ENCODE results near the gene MCOLN1.

- TF ChIP-seq USF2 (IDR thresholded peaks at IDR 0.05; ENCODE audit: low read depth, low read length) (no peak), NFE2L2 (IDR thresholded peaks at IDR 0.05; ENCODE audit: low read depth, low read length) (no peak), CTCF (conservative IDR thresholded peaks at IDR 0.05; ENCODE audit: low read depth, low read length) (no peak), MXI1 (IDR thresholded peaks at IDR 0.05; ENCODE audit: borderline replicate concordance, low read depth, low read length) (no peak), RFX5 (IDR thresholded peaks at IDR 0.05; ENCODE audit: low read depth, low read length) (no peak), POLR2A (IDR thresholded peaks at IDR 0.05; ENCODE audit: low read depth, low read length) (no peak), ELK1 (IDR thresholded peaks at IDR 0.05; ENCODE audit: borderline replicate concordance, low read depth, low read length) (no peak), MAFK (IDR thresholded peaks at IDR 0.05; ENCODE audit: low read depth, low read length) (no peak), MAZ (IDR thresholded peaks at IDR 0.05; ENCODE audit: borderline replicate concordance, low read depth, low read length) (no peak), RAD21 (IDR thresholded peaks at IDR 0.05; ENCODE audit: low read length) (no peak)
Measured at GRCh38 chr19:7554990-7555864, 32.8 kb downstream of the MCOLN1 start.

Data from IMR-90 (cell line).